Posterior cingulate gyrus (tissue), 11 donors: Measurements from ENCODE around the gene TOP1.
A peak's percentile ranks its signal among the peaks of the same experiment; 100 is the strongest.

Experiments
- DNase-seq, 10 donors: peaks; one replicate each; pipeline versions ENCODE4 v3.0.0 to v3.0.0-alpha.2; 2020 to 2021; ENCODE audit warnings: mixed read lengths in 3 of 10
- intact Hi-C: fragments of 100-400 bp; cut with DNase I; formaldehyde crosslinking; loops from one replicate; pipeline ENCODE4 v1.15.1; 2023

TOP1 gene

GRCh38 chr20:41160686-41161085, 132.1 kb downstream of the TOP1 start:
- DNase-seq, result no peak
- intact Hi-C loops, result no loop called here

- DNase-seq, result peak in 6 of 10 donors; percentile 34 to 90 (median 66)
- intact Hi-C loops, result no loop called here
Measured at GRCh38 chr20:41161886-41162285, 133.3 kb downstream of the TOP1 start.

GRCh38 chr20:41162396-41162795, 133.8 kb downstream of the TOP1 start:
- no peak for DNase-seq
- intact Hi-C loops, result no loop called here

GRCh38 chr20:41163821-41164220, 135.2 kb downstream of the TOP1 start:
- DNase-seq, result peak in 1 of 10 donors; percentile 57
- intact Hi-C loops, result no loop called here

- intact Hi-C loops, result no loop called here
- peak in 2 of 10 donors; percentile 61 to 84 for DNase-seq
Measured at GRCh38 chr20:41165001-41165882, 136.6 kb downstream of the TOP1 start.

- intact Hi-C loops, result no loop called here
- DNase-seq, result peak in 2 of 10 donors; percentile 73 to 74
Measured at GRCh38 chr20:41166201-41167117, 137.8 kb downstream of the TOP1 start.

- intact Hi-C loops, result no loop called here
- DNase-seq, result peak in 2 of 10 donors; percentile 17 to 53
Measured at GRCh38 chr20:41167118-41167470, 138.5 kb downstream of the TOP1 start.

- peak in 2 of 10 donors; percentile 24 to 27 for DNase-seq
- intact Hi-C loops, result no loop called here
Measured at GRCh38 chr20:41167481-41168253, 139.0 kb downstream of the TOP1 start.

GRCh38 chr20:41168281-41169161, 139.9 kb downstream of the TOP1 start:
- intact Hi-C loops, result no loop called here
- peak in 2 of 10 donors; percentile 55 to 82 for DNase-seq

- intact Hi-C loops, result no loop called here
- DNase-seq, result no peak
Measured at GRCh38 chr20:41169162-41169690, 140.6 kb downstream of the TOP1 start.

- peak in 3 of 10 donors; percentile 4 to 72 (median 70) for DNase-seq
- intact Hi-C loops, result loop anchor here (5.0 kb wide), 2 partner anchors 77 to 242 kb away; no protein-coding TSS in a partner anchor
Measured at GRCh38 chr20:41169791-41170351, 141.2 kb downstream of the TOP1 start.

GRCh38 chr20:41170386-41171105, 141.9 kb downstream of the TOP1 start:
- intact Hi-C loops, result loop anchor here (5.0 kb wide), 2 partner anchors 77 to 242 kb away; no protein-coding TSS in a partner anchor
- peak in 4 of 10 donors; percentile 6 to 82 (median 46) for DNase-seq

- intact Hi-C loops, result loop anchor here (5.0 kb wide), 2 partner anchors 75 to 240 kb away; no protein-coding TSS in a partner anchor
- peak in 5 of 10 donors; percentile 1 to 46 (median 3) for DNase-seq
Measured at GRCh38 chr20:41171736-41172295, 143.2 kb downstream of the TOP1 start.

GRCh38 chr20:41172296-41173140, 143.9 kb downstream of the TOP1 start:
- intact Hi-C loops, result loop anchor here (1.0 to 5.0 kb wide), 4 partner anchors 60 to 240 kb away; partner anchors contain the start of gene LPIN3

GRCh38 chr20:41173161-41173721, 144.6 kb downstream of the TOP1 start:
- intact Hi-C loops, result loop anchor here (1.0 to 5.0 kb wide), 4 partner anchors 59 to 239 kb away; partner anchors contain the start of gene LPIN3
- DNase-seq, result peak; percentile 82 to 98 (median 92)

More at GRCh38 chr20:41172296-41173140, 143.9 kb downstream of the TOP1 start:
- DNase-seq, result peak in 5 of 10 donors; percentile 12 to 86 (median 25)
